DMS79 (cell line): Measurements from ENCODE around the gene OR7A10.

Experiments
- DNase-seq: peaks from one replicate; lab custom pipeline; 2025; lab: John Stamatoyannopoulos, UW

OR7A10 gene

DNA sequence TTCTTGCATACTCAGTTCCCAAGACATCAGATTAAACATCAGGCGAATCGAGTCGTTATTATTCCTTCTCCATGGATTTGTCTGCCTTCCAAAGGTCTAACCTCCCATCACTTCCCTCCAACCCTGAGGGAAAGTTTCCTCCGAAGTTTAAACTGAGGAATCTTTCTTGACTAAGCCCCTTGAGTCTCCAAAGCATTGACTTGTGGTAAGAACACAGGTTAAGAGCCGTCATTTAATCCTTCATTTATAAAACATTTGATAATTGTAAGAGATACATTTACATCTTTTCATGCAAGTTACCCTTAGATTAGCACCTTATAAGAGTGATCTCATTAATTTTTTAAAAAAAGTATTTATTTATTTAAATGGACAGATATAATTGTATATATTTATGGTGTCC lies at the start of gene OR7A10:
Gene OR7A10, minus strand, starts transcription at position 101 of the 400 bp plus-strand sequence. CDS start 7,045 bp downstream, outside the sequence.
- no peak for DNase-seq

DNA sequence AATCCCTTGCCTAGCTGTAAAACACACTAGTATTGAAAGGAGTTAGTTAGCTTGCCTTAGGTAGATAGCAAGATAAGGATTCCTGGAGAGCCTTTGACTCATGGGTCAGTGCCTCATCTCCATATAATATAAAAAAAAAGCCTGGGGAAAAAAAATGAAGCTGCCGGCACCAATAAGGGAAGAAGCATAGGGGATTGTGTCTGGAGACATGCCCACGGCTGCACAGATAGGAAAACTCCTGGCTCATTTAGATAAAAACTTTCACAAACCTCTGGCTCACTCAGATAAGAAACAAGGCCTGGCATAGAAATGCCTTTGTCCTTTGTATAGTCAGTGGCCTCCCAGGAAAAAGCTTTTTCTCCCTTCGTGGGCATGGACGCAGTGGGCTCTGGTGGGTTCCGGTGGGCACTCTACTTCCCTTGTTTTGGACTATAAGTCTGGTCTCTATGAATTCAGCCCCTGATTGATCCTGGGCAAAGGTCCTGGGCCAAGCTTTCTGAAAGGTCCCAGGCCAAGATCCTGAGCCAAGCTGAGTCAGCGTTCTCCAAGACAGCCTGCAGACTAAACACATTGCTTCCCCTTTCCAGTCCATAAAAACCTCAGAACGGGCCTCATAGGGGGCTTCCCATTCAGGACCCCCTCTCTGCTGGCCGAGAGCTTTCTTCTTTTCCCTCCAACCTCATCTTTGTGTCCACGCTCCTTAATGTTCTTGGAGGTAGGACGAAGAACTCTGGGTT lies 42.1 kb upstream of the OR7A10 start:
- DNase-seq, result no peak

- DNase-seq, result no peak
These were observed 41.4 kb upstream of the OR7A10 start for GRCh38 chr19:14889994-14890642.

GRCh38 chr19:14886032-14886431 lies 37.3 kb upstream of the OR7A10 start, which contains the start of gene OR7A17:
Gene OR7A17 (minus strand): TSS chr19:14886132. CDS start chr19:14881355, 4,777 bp downstream.
- DNase-seq, result no peak

DNA sequence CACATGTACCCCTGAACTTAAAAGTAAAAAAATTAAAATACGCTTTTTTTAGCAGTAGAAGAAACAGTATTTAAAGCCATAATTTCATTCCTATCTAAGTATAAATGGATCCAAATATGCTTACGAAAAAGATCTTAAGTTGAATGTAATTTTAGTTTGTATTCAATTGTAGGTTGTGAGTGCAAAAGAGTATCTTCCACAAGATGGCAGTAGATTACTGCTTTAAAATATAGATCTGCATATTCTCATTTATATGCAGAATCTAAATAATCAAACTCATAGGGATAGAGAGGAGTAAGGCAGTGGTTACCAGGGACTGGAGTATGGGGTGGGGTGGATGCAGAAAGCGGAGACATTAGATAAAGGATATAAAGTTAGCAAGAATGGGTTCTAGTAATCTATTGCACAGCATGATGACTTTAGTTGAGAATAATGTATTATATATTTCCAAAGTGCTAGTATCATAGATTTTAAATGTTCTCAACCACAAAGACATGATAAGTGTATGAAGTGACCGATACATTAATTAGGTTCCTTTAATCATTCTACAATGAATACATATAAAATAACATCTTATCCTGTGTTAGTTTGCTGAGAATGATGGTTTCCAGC lies 23.0 kb upstream of the OR7A10 start:
- DNase-seq, result no peak

DNA sequence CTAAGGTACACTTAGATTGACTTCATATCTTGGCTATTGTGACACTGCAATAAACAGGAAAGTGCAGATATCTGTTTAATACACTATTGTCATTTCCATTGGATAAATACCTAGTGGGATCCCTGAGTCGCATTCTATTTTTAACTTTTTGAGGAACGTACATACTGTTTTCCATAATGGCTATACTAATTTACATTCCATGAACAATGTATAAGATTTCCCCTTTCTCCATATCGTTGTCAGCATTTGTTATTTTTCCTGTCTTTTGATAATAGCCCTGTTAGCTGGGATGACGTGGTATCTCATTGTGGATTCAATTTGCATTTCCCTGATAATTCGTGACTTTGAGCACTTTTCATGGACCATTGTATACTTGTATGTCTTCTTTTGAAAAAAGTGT lies 19.8 kb upstream of the OR7A10 start:
- no peak for DNase-seq

DNA sequence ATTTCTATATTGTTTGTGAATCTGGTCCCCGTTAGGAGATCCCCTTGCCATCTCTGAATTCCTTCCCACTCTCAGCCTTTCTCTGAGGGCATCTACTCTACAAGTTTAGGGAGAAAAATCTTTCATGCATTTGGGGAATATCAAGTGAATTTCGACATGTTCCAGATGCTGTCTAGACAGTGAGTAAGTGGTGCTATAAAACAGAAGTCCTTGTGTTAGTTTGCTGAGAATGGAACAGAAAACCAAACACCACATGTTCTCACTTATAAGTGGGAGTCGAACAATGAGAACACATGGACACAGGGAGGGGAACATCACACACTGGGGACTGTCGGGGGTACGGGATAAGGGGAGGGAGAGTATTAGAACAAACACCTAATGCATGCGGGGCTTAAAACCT lies 5.1 kb downstream of the OR7A10 start:
- no peak for DNase-seq

GRCh38 chr19:14843169-14843568 lies 5.6 kb downstream of the OR7A10 start:
- DNase-seq, result no peak

DNA sequence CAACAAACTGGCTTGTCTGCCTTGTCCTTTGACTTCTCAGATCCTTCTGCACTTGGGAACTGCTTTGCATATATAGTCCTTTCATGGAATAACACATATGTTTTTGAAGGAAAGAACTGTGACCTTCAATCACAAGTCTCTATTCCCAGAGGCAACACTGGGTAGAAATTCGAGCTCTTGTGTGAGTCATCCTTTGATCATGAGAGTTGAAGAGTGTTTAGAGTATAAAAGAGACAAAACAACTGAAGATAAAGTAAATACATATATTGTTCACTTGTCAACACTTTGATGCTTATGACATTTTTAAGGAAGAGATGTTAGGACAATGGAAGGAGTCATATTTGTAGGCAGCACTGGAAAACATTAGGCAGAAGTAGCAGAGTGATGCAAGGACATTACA lies 8.5 kb downstream of the OR7A10 start:
- no peak for DNase-seq

- DNase-seq, result no peak
These were observed 11.3 kb downstream of the OR7A10 start for GRCh38 chr19:14837391-14837790.

GRCh38 chr19:14835011-14835410 lies 13.7 kb downstream of the OR7A10 start, which contains the start of the genes OR7A5 and OR7C1:
Gene OR7A5 (minus strand): TSS chr19:14835185. CDS start chr19:14828241, 6,944 bp downstream.
Gene OR7C1 (minus strand): TSS chr19:14835185. CDS start chr19:14800136, 35,049 bp downstream.
- DNase-seq, result no peak

DNA sequence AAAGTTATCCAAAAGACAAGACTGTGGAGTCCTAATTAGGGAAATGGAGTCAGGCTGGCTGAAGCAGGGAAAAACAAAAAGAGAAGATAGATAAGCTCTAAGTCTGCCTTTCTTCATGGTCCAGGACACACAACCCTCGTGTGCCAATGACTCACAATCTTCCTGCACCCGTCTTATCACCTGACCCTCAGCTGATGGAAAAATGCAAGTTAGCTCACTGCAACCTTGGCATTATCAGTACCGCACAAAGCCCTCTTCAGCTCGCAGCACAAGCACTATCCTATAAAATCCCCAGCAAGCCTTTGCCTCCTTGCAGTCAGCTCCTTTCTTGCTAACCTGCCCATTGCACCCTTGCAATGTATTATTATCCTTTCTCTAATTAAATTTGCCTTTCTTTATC lies 18.0 kb downstream of the OR7A10 start:
- no peak for DNase-seq

DNA sequence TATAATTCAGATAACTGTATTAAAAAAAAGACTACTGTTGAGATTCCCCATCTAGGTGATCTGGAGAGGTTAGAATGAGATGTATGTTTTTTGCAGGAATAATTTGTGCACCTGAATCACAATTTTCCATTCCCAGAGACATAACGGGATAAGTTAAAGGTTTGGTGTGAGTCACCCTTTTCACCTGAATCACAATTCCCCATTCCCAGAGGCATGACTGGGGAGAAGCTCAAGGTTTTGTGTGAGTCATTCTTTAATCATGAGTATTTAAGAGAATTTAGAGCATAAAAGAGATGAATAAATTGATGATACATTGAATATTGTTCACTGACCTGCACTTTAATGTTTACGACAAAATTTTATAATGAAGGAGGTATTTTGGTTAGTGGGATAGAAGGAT lies 22.7 kb downstream of the OR7A10 start:
- DNase-seq, result no peak

- DNase-seq, result no peak
These were observed 26.8 kb downstream of the OR7A10 start for GRCh38 chr19:14821937-14822336.

DNA sequence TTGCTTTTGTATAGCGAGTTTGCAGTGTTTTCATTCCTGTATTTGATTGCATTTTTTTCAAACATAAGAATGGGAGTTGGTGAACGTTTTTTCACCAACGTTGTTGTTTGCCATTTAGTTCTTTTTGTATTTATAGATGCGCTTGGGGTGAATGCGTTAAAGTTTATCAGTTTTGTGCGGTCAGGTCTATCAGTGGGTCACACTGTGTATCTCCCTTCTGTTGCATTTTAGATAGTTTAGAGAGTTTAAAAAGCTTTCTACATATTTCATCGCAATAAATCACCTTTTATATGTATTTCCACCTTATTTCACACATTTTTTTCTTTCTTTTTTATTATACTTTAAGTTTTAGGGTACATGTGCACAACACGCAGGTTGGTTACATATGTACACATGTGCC lies 30.1 kb downstream of the OR7A10 start:
- no peak for DNase-seq

- DNase-seq, result no peak
These were observed 31.7 kb downstream of the OR7A10 start for GRCh38 chr19:14817052-14817451.

DNA sequence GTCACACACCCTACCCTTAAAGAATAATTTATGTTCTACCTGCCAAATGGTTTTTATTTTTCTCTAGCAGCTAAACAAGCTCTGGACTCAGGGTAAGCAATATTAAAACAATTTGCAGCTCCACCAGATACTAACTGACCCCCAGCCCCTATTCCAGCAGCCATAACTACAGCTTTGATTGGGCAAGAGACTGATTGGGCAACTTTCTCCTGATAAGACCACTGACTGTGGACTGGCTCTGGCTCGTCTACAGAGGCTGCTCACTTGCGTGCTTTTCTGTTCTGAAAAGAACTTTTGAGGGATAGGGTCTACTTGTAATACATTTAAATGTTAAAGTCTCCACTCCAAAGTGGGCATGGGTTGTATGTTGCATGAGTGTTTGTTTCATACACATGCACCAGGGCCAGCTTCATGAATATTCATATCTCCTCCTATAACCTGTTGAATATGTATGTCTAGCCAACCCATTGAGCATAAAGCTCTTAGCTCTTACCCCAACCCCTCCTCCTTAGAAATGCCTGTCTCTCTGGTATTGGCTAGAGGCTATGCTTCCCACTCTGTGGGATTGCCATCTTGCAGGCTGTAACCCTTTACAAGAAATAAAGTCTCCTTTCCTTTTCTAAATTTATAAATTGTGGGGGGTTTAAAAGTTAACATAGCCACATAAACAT lies 33.6 kb downstream of the OR7A10 start:
- DNase-seq, result no peak

DNA sequence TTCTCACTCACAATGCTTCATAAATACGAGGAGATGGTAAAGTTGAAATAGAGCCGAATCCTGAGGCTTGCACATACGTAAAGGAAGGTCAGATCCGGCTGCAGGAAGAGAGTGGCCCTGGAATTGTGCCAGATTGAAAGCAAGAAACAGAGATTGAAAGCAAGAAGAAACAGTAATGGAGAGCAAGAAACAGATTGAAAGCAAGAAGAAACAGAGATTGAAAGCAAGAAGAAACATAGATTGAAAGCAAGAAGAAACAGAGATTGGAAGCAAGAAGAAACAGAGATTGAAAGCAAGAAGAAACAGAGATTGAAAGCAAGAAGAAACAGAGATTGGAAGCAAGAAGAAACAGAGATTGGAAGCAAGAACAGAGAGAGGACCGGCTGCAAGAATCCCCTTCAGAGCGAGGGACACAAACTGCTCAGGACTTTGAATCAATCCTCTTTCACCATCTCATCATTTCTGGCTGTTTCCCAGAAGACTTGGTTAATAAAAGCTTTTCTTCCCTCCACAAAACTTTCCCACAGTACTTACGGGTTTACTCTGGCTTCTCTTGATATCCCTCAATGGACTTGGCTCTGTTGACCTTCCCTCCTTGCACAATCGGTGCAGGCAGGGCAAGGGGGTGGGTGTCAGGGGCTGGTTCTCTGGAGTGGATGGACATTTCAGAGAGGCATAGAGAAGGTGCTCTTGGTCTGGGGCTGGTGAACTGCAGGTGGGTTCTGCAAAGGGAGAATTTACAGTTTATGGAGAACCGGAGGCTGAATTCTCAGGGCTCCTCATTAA lies 39.3 kb downstream of the OR7A10 start:
- no peak for DNase-seq

DNA sequence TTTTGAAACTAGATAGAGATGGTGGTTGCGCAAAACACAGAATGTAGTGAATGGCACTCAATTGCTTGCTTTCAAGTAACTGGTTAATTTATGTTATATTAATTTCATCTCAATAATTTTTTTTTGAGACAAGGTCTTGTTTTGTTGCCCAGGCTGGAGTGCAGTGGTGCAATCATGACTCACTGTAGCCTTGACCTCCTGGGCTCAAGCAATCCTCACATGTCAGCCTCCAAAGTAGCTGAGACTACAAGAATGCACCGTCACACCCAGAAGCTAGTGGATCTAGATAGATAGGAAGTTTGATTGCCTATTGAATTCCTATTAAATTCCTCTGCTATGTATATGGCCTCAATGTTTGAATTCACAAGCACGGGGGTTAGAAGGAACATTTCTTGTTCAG lies 44.0 kb downstream of the OR7A10 start:
- DNase-seq, result no peak

GRCh38 chr19:14798760-14799159 lies 50.0 kb downstream of the OR7A10 start:
- DNase-seq, result no peak

- no peak for DNase-seq
These were observed 52.7 kb downstream of the OR7A10 start for GRCh38 chr19:14796021-14796420.
